Left ventricle myocardium inferior (tissue), 1 donor: ENCODE results near the gene CD70. TPM values are rescaled to one million over a fixed set of nuclear protein-coding genes. Genes with fewer than 3 reads are reported as not detected.
"Not testable (repeated sequence)": the region's sequence is repeated elsewhere in the genome, so short reads cannot be mapped to it uniquely, and the experiment has no call there.

Source experiments
- DNase-seq: peaks from one replicate; pipeline ENCODE4 v3.0.0-alpha.2; 2020
- H3K27ac ChIP-seq: fragments of 200-600 bp; replicated peaks from 2 replicates; pipeline ENCODE4 v1.8.0; 2021
- H3K27me3 ChIP-seq: fragments of 200-600 bp; 2 replicates; pipeline ENCODE4 v1.8.0; 2021; ENCODE audit warnings: low read depth
- H3K36me3 ChIP-seq: fragments of 200-600 bp; 2 replicates; pipeline ENCODE4 v1.8.0; 2021
- H3K4me1 ChIP-seq: fragments of 200-600 bp; 2 replicates; pipeline ENCODE4 v1.8.0; 2021
- H3K4me3 ChIP-seq: fragments of 200-600 bp; 2 replicates; pipeline ENCODE4 v1.8.0; 2021; ENCODE audit warnings: mild to moderate bottlenecking, moderate library complexity
- H3K9me3 ChIP-seq: fragments of 200-600 bp; replicated peaks from 2 replicates; pipeline ENCODE4 v1.8.0; 2021
- CTCF ChIP-seq: fragments of 200-600 bp; IDR thresholded peaks from 2 replicates; pipeline ENCODE4 v1.8.0; 2021; ENCODE audit warnings: antibody characterized with exemption, mild to moderate bottlenecking, borderline replicate concordance
- intact Hi-C: fragments of 100-400 bp; cut with micrococcal nuclease; formaldehyde crosslinking; loops from one replicate; pipeline ENCODE4 v1.11.0; 2022
- total RNA-seq: library from RNA; stranded (reverse); fragmentation: NEBNext Ultra II Directional; extraction: Animal tissue kit (Norgen Biotek cat#: 25700); gene quantifications from one replicate; pipeline ENCODE4 v1.2.1, GENCODE V29; 2021
- donor health status: DM: no; HTN: yes; CAD: no; lungs with severe emphysema.

The CD70 gene
- total RNA-seq, 1 donor from 2014 or later, result not detected

- intact Hi-C loops, result no loop called here
Observed at GRCh38 chr19:6568816-6569215, 22.1 kb downstream of the CD70 start.

GRCh38 chr19:6568010-6568526 is 22.9 kb downstream of the CD70 start:
- Histone ChIP-seq H3K36me3 (no peaks in the 10 kb centered on the region), H3K4me3 (no peak overlapping the region), H3K27me3 (peaks cover 43% of the 10 kb centered on the region), H3K27ac (no peak overlapping the region), H3K4me1 (no peaks in the 10 kb centered on the region), H3K9me3 (peaks cover 35% of the 10 kb centered on the region)
- TF ChIP-seq CTCF, result no peak
- intact Hi-C loops, result no loop called here
- no peak for DNase-seq

More at GRCh38 chr19:6568816-6569215, 22.1 kb downstream of the CD70 start:
- Histone ChIP-seq H3K27ac (no peak overlapping the region), H3K4me1 (no peaks in the 10 kb centered on the region), H3K36me3 (no peaks in the 10 kb centered on the region), H3K4me3 (no peak overlapping the region), H3K27me3 (peaks cover 43% of the 10 kb centered on the region), H3K9me3 (peaks cover 28% of the 10 kb centered on the region)
- DNase-seq, result no peak
- no peak for TF ChIP-seq CTCF

GRCh38 chr19:6566727-6567126 is 24.2 kb downstream of the CD70 start:
- H3K4me1 ChIP-seq, H3K36me3 ChIP-seq, H3K4me3 ChIP-seq, intact Hi-C loops, H3K27ac ChIP-seq, DNase-seq: not testable (repeated sequence)
- H3K27me3 ChIP-seq, result peaks cover 45% of the 10 kb centered on the region
- peaks cover 34% of the 10 kb centered on the region for H3K9me3 ChIP-seq

- TF ChIP-seq CTCF, result no peak
- no peak for DNase-seq
- Histone ChIP-seq H3K36me3 (no peaks in the 10 kb centered on the region), H3K27me3 (peaks cover 41% of the 10 kb centered on the region), H3K27ac (no peak overlapping the region), H3K9me3 (peaks cover 21% of the 10 kb centered on the region), H3K4me3 (no peak overlapping the region), H3K4me1 (no peaks in the 10 kb centered on the region)
- intact Hi-C loops, result no loop called here
Observed at GRCh38 chr19:6564393-6564792, 26.6 kb downstream of the CD70 start.

- H3K27ac ChIP-seq, H3K4me1 ChIP-seq, DNase-seq, H3K36me3 ChIP-seq, H3K4me3 ChIP-seq, intact Hi-C loops: not testable (repeated sequence)
- peaks cover 61% of the 10 kb centered on the region for H3K27me3 ChIP-seq
- peaks cover 21% of the 10 kb centered on the region for H3K9me3 ChIP-seq
Observed at GRCh38 chr19:6562437-6562836, 28.5 kb downstream of the CD70 start.

GRCh38 chr19:6556480-6557195 is 34.3 kb downstream of the CD70 start:
- H3K27ac ChIP-seq, result no peak overlapping the region
- no peak overlapping the region for H3K4me3 ChIP-seq
- no peaks in the 10 kb centered on the region for H3K36me3 ChIP-seq
- H3K4me1 ChIP-seq, result peaks cover 6% of the 10 kb centered on the region
- TF ChIP-seq CTCF, result no peak
- intact Hi-C loops, result no loop called here
- H3K9me3 ChIP-seq, result no peaks in the 10 kb centered on the region
- H3K27me3 ChIP-seq, result peaks cover 73% of the 10 kb centered on the region
- no peak for DNase-seq
